Thyroid gland (tissue), 4 donors: ENCODE results near the gene GAS6. TPM values are rescaled to one million over a fixed set of nuclear protein-coding genes. Genes with fewer than 3 reads are reported as not detected.

Source experiments
- DNase-seq, 2 donors: peaks; one replicate each; pipeline ENCODE4 v3.0.0-alpha.2; 2019
- H3K27ac ChIP-seq, 3 donors: fragments of 200-600 bp; sonication (generic); 1 replicate in 2 of 3; 2 replicates in 1 of 3; pipeline ENCODE4 v1.5.1; 2016 to 2019; ENCODE audit warnings: mild to moderate bottlenecking in 1 of 3, moderate library complexity in 1 of 3
- H3K27me3 ChIP-seq: fragments of 200-600 bp; sonication (generic); one replicate; pipeline ENCODE4 v1.5.1; 2019
- H3K36me3 ChIP-seq, 2 donors: fragments of 200-600 bp; sonication (generic); one replicate each; pipeline ENCODE4 v1.5.1; 2016 to 2019
- H3K4me1 ChIP-seq, 2 donors: fragments of 200-600 bp; sonication (generic); one replicate each; pipeline ENCODE4 v1.5.1; 2017 to 2019
- H3K4me3 ChIP-seq, 3 donors: fragments of 200-600 bp; sonication (generic); replicated peaks in 1 of 3; 1 replicate in 2 of 3; 2 replicates in 1 of 3; pipeline ENCODE4 v1.5.1; 2016; ENCODE audit warnings: mild to moderate bottlenecking in 1 of 3
- H3K9me3 ChIP-seq: fragments of 200-600 bp; sonication (generic); one replicate; pipeline ENCODE4 v1.5.1; 2017
- CTCF ChIP-seq, 6 experiments: fragments of 200-600 bp in 3 of 6; fragments of 450-650 bp in 3 of 6; sonication (generic) in 3 of 6; IDR thresholded peaks; one replicate each; pipeline ENCODE4 v1.5.1; 2016 to 2019; ENCODE audit warnings: antibody characterized with exemption in 6 of 6, mild to moderate bottlenecking in 2 of 6, inconsistent platforms in 1 of 6, moderate library complexity in 1 of 6
- POLR2A ChIP-seq, 2 donors: fragments of 450-650 bp; IDR thresholded peaks; one replicate each; pipeline ENCODE4 v1.6.1; 2017; ENCODE audit warnings: antibody characterized with exemption in 2 of 2, mild to moderate bottlenecking in 2 of 2, moderate library complexity in 1 of 2
- WGBS, 2 donors: methylation state at CpG; one replicate each; pipeline ENCODE4 v1.1.5; 2017; 5-methylcytosine and 5-hydroxymethylcytosine counted together
- intact Hi-C: fragments of 100-400 bp; cut with DNase I; formaldehyde crosslinking; loops from one replicate; pipeline ENCODE4 v1.15.1; 2023
- total RNA-seq, 4 donors: library from RNA; depleted of rRNA; stranded (reverse); fragments of >200 nt; gene quantifications; one replicate each; pipeline ENCODE4 v1.2.3, GENCODE V29; 2016

Gene GAS6
- total RNA-seq, 4 donors from 2014 or later = 145 to 197 (median 173) TPM

- intact Hi-C loops = no loop called here
- Histone ChIP-seq H3K4me1 (peaks cover 43 to 49% of the 10 kb centered on the region in 2 donors), H3K27ac (peak overlapping the region; percentile 41 to 61 (median 60)), H3K4me3 (no peak overlapping the region), H3K9me3 (no peaks in the 10 kb centered on the region), H3K36me3 (peaks cover 0 to 4% of the 10 kb centered on the region in 2 donors), H3K27me3 (no peaks in the 10 kb centered on the region)
- 61 to 73% methylated on average over 20 to 24 of the region's 35 CpGs for WGBS, 2 donors
- no peak for TF ChIP-seq CTCF (IDR thresholded peaks at IDR 0.05)
- no peak for TF ChIP-seq POLR2A (IDR thresholded peaks at IDR 0.05)
- DNase-seq = peak; percentile 61 to 64
Measured at GRCh38 chr13:113840541-113841352, 23.1 kb downstream of the GAS6 start.

- Histone ChIP-seq H3K4me3 (no peak overlapping the region), H3K36me3 (peaks cover under 1 to 13% of the 10 kb centered on the region in 2 donors), H3K9me3 (no peaks in the 10 kb centered on the region), H3K27ac (peak overlapping the region; percentile 41 to 61 (median 60)), H3K27me3 (no peaks in the 10 kb centered on the region), H3K4me1 (peaks cover 43 to 45% of the 10 kb centered on the region in 2 donors)
- WGBS, 2 donors = 76 to 81% methylated on average over 17 to 20 of the region's 24 CpGs
- intact Hi-C loops = no loop called here
- TF ChIP-seq CTCF (IDR thresholded peaks at IDR 0.05) (no peak), POLR2A (IDR thresholded peaks at IDR 0.05) (no peak)
- DNase-seq = peak; percentile 71 to 80
Measured at GRCh38 chr13:113839536-113840204, 24.2 kb downstream of the GAS6 start.

GRCh38 chr13:113838711-113839201 is 25.1 kb downstream of the GAS6 start:
- H3K36me3 ChIP-seq = peaks cover 9 to 14% of the 10 kb centered on the region in 2 donors
- WGBS, 2 donors = 92 to 95% methylated on average over 4 to 7 of the region's 8 CpGs
- peaks cover 43 to 44% of the 10 kb centered on the region in 2 donors for H3K4me1 ChIP-seq
- no peaks in the 10 kb centered on the region for H3K9me3 ChIP-seq
- H3K27me3 ChIP-seq = no peaks in the 10 kb centered on the region
- DNase-seq = no peak
- H3K4me3 ChIP-seq = no peak overlapping the region
- peak overlapping the region in 1 of 3 donors; percentile 77 for H3K27ac ChIP-seq
- no peak for TF ChIP-seq CTCF (IDR thresholded peaks at IDR 0.05)
- no peak for TF ChIP-seq POLR2A (IDR thresholded peaks at IDR 0.05)
- intact Hi-C loops = no loop called here

GRCh38 chr13:113837560-113838355 is 26.1 kb downstream of the GAS6 start:
- intact Hi-C loops = no loop called here
- H3K27me3 ChIP-seq = no peaks in the 10 kb centered on the region
- TF ChIP-seq CTCF (IDR thresholded peaks at IDR 0.05) (no peak), POLR2A (IDR thresholded peaks at IDR 0.05) (peak in 1 of 2 donors; percentile 2)
- H3K27ac ChIP-seq = peak overlapping the region; percentile 58 to 91 (median 77)
- no peaks in the 10 kb centered on the region for H3K9me3 ChIP-seq
- H3K4me3 ChIP-seq = no peak overlapping the region
- H3K36me3 ChIP-seq = peaks cover 11 to 16% of the 10 kb centered on the region in 2 donors
- peaks cover 43 to 44% of the 10 kb centered on the region in 2 donors for H3K4me1 ChIP-seq
- peak; percentile 83 to 96 for DNase-seq
- WGBS, 2 donors = 40 to 56% methylated on average over 16 of the region's 16 CpGs
